Muscle of leg (tissue), 11 donors: ENCODE results near the gene KLC1. TPM values are rescaled to one million over a fixed set of nuclear protein-coding genes. Genes with fewer than 3 reads are reported as not detected.

ENCODE experiments used
- DNase-seq: peaks from one replicate; pipeline ENCODE4 v3.0.0; 2013
- H3K27ac ChIP-seq: one replicate; pipeline ENCODE4 v1.5.1; 2013; ENCODE audit warnings: mild to moderate bottlenecking, low read length, control low read depth
- H3K27me3 ChIP-seq: one replicate; pipeline ENCODE4 v1.6.1; 2013; ENCODE audit warnings: low read length; ENCODE audit not compliant: control insufficient read depth, insufficient read depth
- H3K36me3 ChIP-seq: one replicate; pipeline ENCODE4 v1.6.1; 2013; ENCODE audit warnings: low read length; ENCODE audit not compliant: control insufficient read depth, insufficient read depth
- H3K4me1 ChIP-seq: one replicate; pipeline ENCODE4 v1.6.1; 2013; ENCODE audit warnings: low read length; ENCODE audit not compliant: control insufficient read depth, insufficient read depth
- H3K4me3 ChIP-seq: one replicate; pipeline ENCODE4 v1.5.1; 2013; ENCODE audit warnings: low read length, control low read depth
- H3K9me3 ChIP-seq: replicated peaks from 2 replicates; pipeline ENCODE4 v1.6.1; 2013; ENCODE audit warnings: low read depth, low read length; ENCODE audit not compliant: control insufficient read depth
- WGBS: methylation state at CpG from one replicate; pipeline ENCODE4 v1.1.5; 2013; ENCODE audit warnings: missing lambda C conversion rate; ENCODE audit not compliant: insufficient coverage; 5-methylcytosine and 5-hydroxymethylcytosine counted together
- polyA plus RNA-seq, 8 donors: library from polyadenylated mRNA; unstranded; fragments of 120-200 nt; gene quantifications; one replicate each; pipeline versions ENCODE4 v1.2.1 to v1.2.3, GENCODE V29; 2013; ENCODE audit warnings: inconsistent platforms in 1 of 8, low replicate concordance in 1 of 8; ENCODE audit not compliant: insufficient read length in 8 of 8, insufficient read depth in 1 of 8
- total RNA-seq: library from RNA; stranded (reverse); fragments of 120-200 nt; gene quantifications from one replicate; pipeline ENCODE4 v1.2.4, GENCODE V29; 2013

KLC1 gene
- total and polyA plus RNA-seq, 9 donors: 82.9 to 115 (median 104) TPM

DNA sequence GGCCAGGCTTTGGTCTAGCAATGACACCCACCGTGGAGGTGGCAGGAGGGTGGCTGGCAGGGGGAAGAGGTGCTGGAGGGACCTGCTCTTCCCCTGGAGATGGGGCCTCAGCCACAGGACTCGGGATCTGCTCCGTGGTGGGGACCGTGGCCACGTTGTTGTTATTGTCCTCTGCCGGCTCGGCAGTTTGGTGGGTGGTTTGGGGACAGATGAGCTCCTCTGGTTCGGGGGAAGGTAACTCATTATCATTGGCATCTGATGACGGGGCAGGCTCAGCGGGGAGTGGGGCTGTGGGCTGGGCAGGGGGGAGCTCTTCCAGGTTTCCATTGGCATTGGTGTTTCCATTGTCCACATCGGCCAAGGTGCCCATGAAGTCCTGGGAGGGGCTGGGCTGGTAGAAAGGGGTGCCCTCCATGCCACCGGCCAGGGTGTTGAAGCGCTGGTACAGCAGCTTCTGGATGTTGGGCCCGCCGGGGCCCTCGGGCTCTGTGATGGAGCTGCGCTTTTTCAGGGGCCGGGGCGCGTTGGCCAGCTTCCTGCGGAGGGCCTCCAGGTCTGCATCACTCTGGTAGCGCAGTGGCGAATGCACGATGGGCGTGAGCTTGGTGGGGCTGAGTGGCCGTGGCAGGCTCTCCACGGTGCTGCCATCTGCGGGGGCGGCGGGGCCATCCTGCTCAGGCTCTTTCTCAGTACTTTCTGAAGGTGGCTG is 110.9 kb downstream of the KLC1 start:
- Histone ChIP-seq H3K9me3 (no peaks in the 10 kb centered on the region), H3K4me1 (peaks cover 24% of the 10 kb centered on the region), H3K27me3 (no peaks in the 10 kb centered on the region), H3K27ac (no peak overlapping the region), H3K36me3 (peaks cover 28% of the 10 kb centered on the region), H3K4me3 (no peak overlapping the region)
- 94% methylated on average over 30 of the region's 30 CpGs for WGBS
- no peak for DNase-seq

DNA sequence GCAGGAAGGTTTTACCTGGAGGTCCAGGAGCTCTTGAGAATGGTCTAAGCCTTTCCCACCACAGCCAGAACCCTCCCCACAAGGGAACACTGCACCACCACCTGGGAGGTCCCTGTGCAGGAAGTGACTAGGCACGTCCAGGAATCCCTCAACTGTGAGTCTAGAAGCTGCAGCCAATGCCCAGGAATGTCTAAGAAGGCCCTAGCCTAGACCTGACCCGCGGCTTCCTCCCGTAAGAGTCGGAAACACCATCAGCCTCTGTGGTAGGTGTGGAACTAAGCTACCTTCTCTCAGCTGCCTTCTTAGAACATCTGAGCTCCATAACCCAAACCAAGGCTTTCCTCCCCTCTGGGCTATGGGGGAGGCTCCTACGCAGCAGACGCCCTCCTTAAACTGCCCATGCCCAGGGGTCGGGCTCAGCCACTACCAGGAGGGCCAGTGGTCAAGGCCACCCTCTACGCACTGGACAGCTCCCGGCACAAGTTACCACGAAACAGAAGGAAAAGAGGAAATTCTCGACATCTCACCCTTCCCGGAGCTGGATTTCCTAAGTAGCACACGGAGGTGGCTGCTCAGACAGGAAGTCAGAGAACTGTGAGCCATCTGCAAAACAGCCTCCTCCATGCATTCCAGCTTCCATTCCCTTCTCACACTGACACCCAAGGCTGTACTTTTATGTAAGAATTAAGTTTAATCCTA is 112.1 kb downstream of the KLC1 start:
- Histone ChIP-seq H3K4me1 (peaks cover 13% of the 10 kb centered on the region), H3K9me3 (no peaks in the 10 kb centered on the region), H3K27me3 (no peaks in the 10 kb centered on the region), H3K4me3 (no peak overlapping the region), H3K36me3 (peaks cover 26% of the 10 kb centered on the region), H3K27ac (no peak overlapping the region)
- no peak for DNase-seq
- WGBS: 74% methylated on average over 6 of the region's 14 CpGs

DNA sequence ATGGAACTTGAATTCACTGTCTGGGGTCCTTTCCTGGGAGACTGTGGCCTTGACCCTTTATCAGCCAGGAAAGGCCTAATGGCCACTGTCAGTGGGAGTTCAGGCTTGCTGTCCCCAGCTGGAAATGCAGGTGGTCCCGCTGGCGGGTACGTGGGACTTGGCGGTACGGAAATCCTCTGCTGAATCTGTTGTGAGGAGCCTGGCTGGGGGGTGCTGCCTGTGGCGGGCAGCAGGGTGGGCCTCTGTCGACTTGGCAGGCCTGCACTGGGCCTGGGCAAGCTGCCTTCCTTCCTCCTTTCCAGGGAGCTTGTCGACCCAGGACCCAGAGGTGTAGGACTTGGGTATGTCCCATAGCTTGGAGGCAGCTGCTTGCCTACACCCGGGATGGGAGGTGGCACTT is 112.9 kb downstream of the KLC1 start:
- DNase-seq: no peak
- 79% methylated on average over 6 of the region's 9 CpGs for WGBS
- H3K9me3 ChIP-seq: no peaks in the 10 kb centered on the region
- peaks cover 24% of the 10 kb centered on the region for H3K36me3 ChIP-seq
- no peaks in the 10 kb centered on the region for H3K27me3 ChIP-seq
- H3K4me3 ChIP-seq: no peak overlapping the region
- no peak overlapping the region for H3K27ac ChIP-seq
- H3K4me1 ChIP-seq: peaks cover 9% of the 10 kb centered on the region

DNA sequence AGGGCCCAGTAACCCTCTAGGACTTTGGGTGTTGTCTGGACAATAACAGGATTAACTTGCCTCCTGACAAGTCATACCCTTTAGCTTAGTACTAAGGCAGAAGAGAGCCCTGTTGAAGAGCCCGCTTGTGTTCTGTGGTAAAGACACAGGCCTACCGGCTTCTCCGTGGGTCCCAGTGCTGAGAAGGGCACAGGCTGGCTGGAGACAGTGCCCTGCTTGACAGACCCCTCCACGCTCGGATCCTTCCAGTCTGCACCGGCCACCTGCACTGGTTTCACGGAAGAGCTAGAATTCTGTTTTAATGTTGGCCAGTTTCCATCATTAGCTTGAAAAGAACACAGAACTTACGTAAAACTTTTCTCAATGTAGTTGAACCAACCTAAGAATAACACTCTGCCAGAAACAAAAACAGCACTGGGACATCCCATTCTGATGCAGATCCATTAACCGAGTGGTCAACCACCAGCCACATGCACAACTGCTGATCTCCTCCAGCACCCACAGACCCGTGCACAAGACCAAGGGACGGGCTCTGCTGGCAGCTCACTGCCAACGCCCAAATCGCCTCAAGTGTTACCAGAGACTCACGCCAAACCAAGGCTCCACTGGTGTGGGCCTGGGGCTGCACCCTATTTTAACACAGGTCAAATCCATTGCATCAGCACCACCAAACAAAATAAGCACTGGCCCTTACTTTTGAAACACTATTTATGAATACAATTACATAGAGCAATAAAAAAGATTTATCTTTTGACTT is 113.7 kb downstream of the KLC1 start:
- DNase-seq: no peak
- Histone ChIP-seq H3K4me3 (no peak overlapping the region), H3K27ac (no peak overlapping the region), H3K36me3 (peaks cover 22% of the 10 kb centered on the region), H3K4me1 (peaks cover 9% of the 10 kb centered on the region), H3K9me3 (no peaks in the 10 kb centered on the region), H3K27me3 (no peaks in the 10 kb centered on the region)
- 94% methylated on average over 12 of the region's 14 CpGs for WGBS

DNA sequence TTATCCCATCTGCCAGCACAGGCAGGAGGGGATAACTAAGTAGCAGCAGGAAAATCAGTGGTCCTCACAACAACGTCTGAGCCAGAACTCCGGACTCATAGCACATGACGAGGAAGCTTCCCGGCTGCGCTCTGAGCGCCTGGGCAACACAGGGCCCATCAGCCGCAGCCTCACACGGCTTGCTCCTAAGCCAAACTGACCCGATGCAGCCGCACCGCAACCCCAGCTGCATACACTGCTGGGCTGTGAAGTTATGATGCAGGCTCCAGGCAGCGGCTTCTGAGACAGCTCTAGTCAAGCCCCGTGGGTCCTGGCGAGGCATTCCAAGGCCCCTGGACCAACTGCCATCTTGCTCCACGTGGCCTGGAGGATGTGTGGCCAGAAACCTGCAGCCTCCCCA is 114.7 kb downstream of the KLC1 start:
- no peaks in the 10 kb centered on the region for H3K9me3 ChIP-seq
- peaks cover 9% of the 10 kb centered on the region for H3K4me1 ChIP-seq
- WGBS: 76% methylated on average over 15 of the region's 15 CpGs
- no peaks in the 10 kb centered on the region for H3K27me3 ChIP-seq
- H3K36me3 ChIP-seq: peaks cover 22% of the 10 kb centered on the region
- no peak overlapping the region for H3K4me3 ChIP-seq
- H3K27ac ChIP-seq: no peak overlapping the region
- DNase-seq: no peak

DNA sequence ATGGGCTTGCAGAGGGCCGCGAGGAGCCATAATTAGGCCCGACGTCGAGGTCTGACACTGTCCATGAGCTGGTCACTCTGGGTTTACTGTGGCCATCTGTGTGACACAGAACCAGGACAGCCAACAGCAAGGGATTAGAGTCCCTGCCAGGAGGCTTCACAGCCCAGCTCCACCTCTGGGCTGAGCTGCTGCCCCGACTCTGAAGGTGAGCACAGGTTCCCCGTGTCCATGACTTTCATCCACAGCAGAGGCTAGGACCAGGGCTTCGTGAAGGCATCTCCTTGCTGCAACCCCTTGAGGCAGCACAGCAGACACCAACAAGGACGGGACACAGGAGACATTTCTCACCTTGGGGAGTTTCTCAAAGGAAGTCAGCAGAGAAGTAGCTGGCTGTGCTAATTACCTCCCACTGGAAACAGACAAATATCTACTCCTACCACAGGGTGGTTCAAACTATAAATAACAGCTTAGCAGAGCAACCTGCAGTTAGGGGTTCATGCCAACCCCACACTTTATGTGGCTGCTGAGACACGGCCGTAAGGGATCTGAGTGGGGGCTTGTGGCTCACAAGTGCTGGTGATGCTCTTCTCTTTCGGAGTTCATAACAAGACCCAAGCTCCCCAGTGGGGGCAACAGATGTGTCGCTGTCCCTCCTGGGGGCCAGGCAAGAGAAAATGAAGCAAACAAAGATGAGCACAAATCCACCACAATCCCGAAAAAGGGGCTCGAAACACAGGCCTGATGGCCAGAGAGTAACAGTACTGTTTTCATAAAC is 115.8 kb downstream of the KLC1 start:
- Histone ChIP-seq H3K27ac (no peak overlapping the region), H3K9me3 (no peaks in the 10 kb centered on the region), H3K36me3 (peaks cover 15% of the 10 kb centered on the region), H3K4me1 (peaks cover 3% of the 10 kb centered on the region), H3K27me3 (no peaks in the 10 kb centered on the region), H3K4me3 (no peak overlapping the region)
- WGBS: 77% methylated on average over 12 of the region's 15 CpGs
- DNase-seq: no peak

DNA sequence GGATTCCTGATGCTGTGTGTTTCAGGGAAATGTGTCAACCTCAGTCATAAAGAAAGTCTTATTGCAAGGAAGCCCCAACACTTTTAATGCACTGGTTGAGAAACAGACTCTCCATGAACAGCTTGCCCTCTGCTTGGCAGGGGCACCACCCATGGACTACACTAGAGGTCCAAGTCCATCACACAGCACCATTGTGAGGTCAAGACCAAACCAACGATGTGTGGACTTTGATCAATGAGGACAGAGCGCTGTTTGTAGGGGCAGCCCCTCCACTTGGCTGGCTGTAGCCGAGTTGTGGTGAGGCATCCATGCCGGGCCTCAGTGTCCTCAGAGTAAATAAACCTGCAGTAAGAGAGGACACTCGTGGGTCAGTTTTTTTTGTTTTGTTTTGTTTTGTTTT is 116.4 kb downstream of the KLC1 start:
- WGBS: 94% methylated on average over 4 of the region's 5 CpGs
- H3K36me3 ChIP-seq: peaks cover 13% of the 10 kb centered on the region

DNA sequence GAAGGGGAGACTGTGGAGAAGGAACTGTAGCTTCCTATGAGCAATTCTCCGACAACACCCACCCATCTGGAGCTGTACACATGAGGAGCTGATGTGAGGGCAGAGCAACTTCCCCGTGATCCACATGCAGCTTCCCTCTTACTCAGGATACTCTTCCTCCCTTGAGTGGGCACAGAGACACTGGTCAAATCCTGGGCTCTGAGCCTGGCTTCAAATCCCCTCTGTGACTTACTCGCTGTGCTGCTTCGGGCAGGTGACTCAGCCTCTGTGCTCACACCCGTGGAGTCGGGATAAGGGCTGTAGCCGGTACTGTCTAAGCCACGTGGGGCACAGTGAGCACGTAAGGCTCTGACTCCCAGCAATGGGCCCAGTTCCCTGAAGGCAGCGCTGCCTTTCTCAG is 117.7 kb downstream of the KLC1 start:
- Histone ChIP-seq H3K4me3 (no peak overlapping the region), H3K27me3 (no peaks in the 10 kb centered on the region), H3K36me3 (peaks cover 10% of the 10 kb centered on the region), H3K4me1 (no peaks in the 10 kb centered on the region), H3K9me3 (no peaks in the 10 kb centered on the region), H3K27ac (no peak overlapping the region)
- no peak for DNase-seq
- WGBS: 87% methylated on average over 8 of the region's 10 CpGs

More for the DNA sequence above, 116.4 kb downstream of the KLC1 start:
- no peaks in the 10 kb centered on the region for H3K27me3 ChIP-seq
- H3K4me1 ChIP-seq: peaks cover 3% of the 10 kb centered on the region
- no peak overlapping the region for H3K27ac ChIP-seq
- no peaks in the 10 kb centered on the region for H3K9me3 ChIP-seq
- no peak for DNase-seq
- H3K4me3 ChIP-seq: no peak overlapping the region

DNA sequence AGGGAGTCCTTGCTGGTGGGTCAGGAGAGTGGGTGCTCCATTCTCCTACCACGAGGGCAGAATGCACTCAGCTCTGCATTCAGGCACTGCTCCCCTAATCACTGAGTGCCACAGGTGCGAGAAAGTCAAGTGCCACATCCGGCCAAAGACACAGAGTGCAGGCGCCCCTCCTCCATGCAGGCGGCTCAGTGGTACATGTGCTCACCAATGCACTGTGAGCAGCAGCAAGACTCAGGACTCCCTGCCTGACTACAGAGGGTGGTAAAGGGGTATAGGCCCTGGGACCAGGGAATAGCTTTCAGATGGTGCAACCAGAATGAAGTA is 119.5 kb downstream of the KLC1 start:
- WGBS: 87% methylated on average over 4 of the region's 5 CpGs
- peaks cover 8% of the 10 kb centered on the region for H3K36me3 ChIP-seq

DNA sequence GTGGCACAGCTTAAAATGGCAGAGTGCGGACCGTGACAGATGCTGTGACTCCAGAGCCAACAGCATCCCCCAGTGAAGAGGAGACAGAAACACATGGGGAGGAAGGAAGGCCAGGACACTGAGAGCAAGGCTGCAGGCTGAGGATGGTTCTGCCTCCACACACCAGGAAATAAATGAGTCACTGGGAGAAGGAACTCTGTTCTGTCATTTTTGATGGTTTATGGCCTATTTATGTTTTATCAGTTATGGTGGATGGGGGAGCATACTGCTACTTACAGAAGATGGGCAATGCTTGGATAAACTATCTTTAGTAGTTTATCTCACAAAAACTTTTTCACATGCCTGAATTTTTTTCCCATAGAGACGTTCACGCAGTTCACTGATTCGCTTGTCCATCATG is 120.4 kb downstream of the KLC1 start:
- H3K9me3 ChIP-seq: no peaks in the 10 kb centered on the region
- H3K4me3 ChIP-seq: no peak overlapping the region
- peaks cover 8% of the 10 kb centered on the region for H3K36me3 ChIP-seq
- WGBS: 100% methylated on average over 2 of the region's 5 CpGs
- H3K4me1 ChIP-seq: no peaks in the 10 kb centered on the region
- H3K27me3 ChIP-seq: no peaks in the 10 kb centered on the region
- H3K27ac ChIP-seq: no peak overlapping the region
- no peak for DNase-seq

More for the DNA sequence above, 119.5 kb downstream of the KLC1 start:
- H3K4me1 ChIP-seq: no peaks in the 10 kb centered on the region
- H3K27ac ChIP-seq: no peak overlapping the region
- no peak overlapping the region for H3K4me3 ChIP-seq
- no peaks in the 10 kb centered on the region for H3K9me3 ChIP-seq
- no peak for DNase-seq
- no peaks in the 10 kb centered on the region for H3K27me3 ChIP-seq
